GM12878 (cell line): ENCODE data around the gene CHST8. TPM values are rescaled to one million over a fixed set of nuclear protein-coding genes. Genes with fewer than 3 reads are reported as not detected.

Experiments used
- ATAC-seq: fragments of 200-7000 bp; cut with Tn5 transposase; 3 replicates; pipeline ENCODE4 v1.9.1; 2020; ENCODE audit warnings: mild to moderate bottlenecking, moderate library complexity
- BruUV-seq: library from RNA; stranded (reverse); fragments of 400-500 nt; replicated peaks from 2 replicates; lab custom pipeline; 2021; lab: Mats Ljungman, UMichigan
- CTCF ChIA-PET: fragments of 300-600 bp; sonication (Branson Sonifier 250); formaldehyde crosslinking; extraction: SDS; loops from one replicate; lab custom pipeline; 2021; ENCODE audit warnings: inconsistent platforms; lab: Yijun Ruan, JAX
- POLR2A ChIA-PET: fragments of 350-600 bp; formaldehyde crosslinking; extraction: SDS; loops from one replicate; lab custom pipeline; 2021; ENCODE audit warnings: inconsistent platforms; lab: Charles Lee
- RAD21 ChIA-PET: fragments of 300-600 bp; sonication (Branson Sonifier 250); formaldehyde crosslinking; loops from one replicate; lab custom pipeline; 2023; ENCODE audit warnings: antibody characterized with exemption; ENCODE audit not compliant: unreplicated experiment; lab: Charles Lee
- SMC1A ChIA-PET: fragments of 300-600 bp; sonication (Branson Sonifier 250); formaldehyde crosslinking; loops from one replicate; lab custom pipeline; 2023; ENCODE audit not compliant: unreplicated experiment, uncharacterized antibody; lab: Charles Lee
- DNase-seq: peaks from one replicate; pipeline ENCODE4 v3.0.0-alpha.2; 2011; ENCODE audit warnings: low read depth, low spot score
- FAIRE-seq: peaks from 3 replicates; lab custom pipeline; 2011; peaks lifted over from hg19 to GRCh38; lab: Jason Lieb, UNC
- H2AFZ ChIP-seq: 2 replicates; pipeline ENCODE4 v1.6.0; 2011; ENCODE audit warnings: low read depth, low read length, control low read depth; ENCODE audit not compliant: control insufficient read depth
- H3K27ac ChIP-seq: 2 replicates; pipeline ENCODE4 v1.5.1; 2011; ENCODE audit warnings: control low read depth; ENCODE audit not compliant: control insufficient read depth, insufficient read depth
- H3K27me3 ChIP-seq, 2 experiments: replicated peaks in 1 of 2; 2 replicates each; pipeline versions ENCODE4 v1.6.0 to v1.6.1; 2011; ENCODE audit warnings: low read length in 1 of 2; ENCODE audit not compliant: control insufficient read depth in 2 of 2, insufficient read depth in 2 of 2
- H3K36me3 ChIP-seq, 2 experiments: 2 replicates each; pipeline ENCODE4 v1.5.1; 2011; ENCODE audit warnings: low read length in 1 of 2; ENCODE audit not compliant: control insufficient read depth in 2 of 2, insufficient read depth in 2 of 2
- H3K4me1 ChIP-seq: 2 replicates; pipeline ENCODE4 v1.6.1; 2011; ENCODE audit warnings: mild to moderate bottlenecking, low read length, moderate library complexity, mixed read lengths; ENCODE audit not compliant: control insufficient read depth, insufficient read depth
- H3K4me2 ChIP-seq: 2 replicates; pipeline ENCODE4 v1.6.0; 2011; ENCODE audit warnings: control low read depth; ENCODE audit not compliant: control insufficient read depth, insufficient read depth
- H3K4me3 ChIP-seq: fragments of 200-600 bp; sonication (generic); 2 replicates; pipeline ENCODE4 v1.5.1; 2016
- H3K79me2 ChIP-seq: 2 replicates; pipeline ENCODE4 v1.6.0; 2011; ENCODE audit warnings: low read length; ENCODE audit not compliant: control insufficient read depth, insufficient read depth
- H3K9ac ChIP-seq: 2 replicates; pipeline ENCODE4 v1.8.0; 2011; ENCODE audit warnings: low read length, control low read depth, mixed read lengths; ENCODE audit not compliant: control insufficient read depth, insufficient read depth
- H3K9me3 ChIP-seq: replicated peaks from 3 replicates; pipeline ENCODE4 v1.5.1; 2011; ENCODE audit warnings: mild to moderate bottlenecking, low read length; ENCODE audit not compliant: control insufficient read depth, insufficient read depth
- H4K20me1 ChIP-seq: 2 replicates; pipeline ENCODE4 v1.6.0; 2011; ENCODE audit not compliant: control insufficient read depth, insufficient read depth
- CHD4 ChIP-seq: fragments of 200-600 bp; sonication (generic); IDR thresholded peaks from 2 replicates; pipeline ENCODE4 v1.6.1; 2016; ENCODE audit warnings: mild to moderate bottlenecking
- ESRRA ChIP-seq: IDR thresholded peaks from 2 replicates; pipeline ENCODE4 v1.6.1; 2012; ENCODE audit warnings: mild to moderate bottlenecking, low read length, improper control_type of control experiment
- HDGF ChIP-seq: fragments of 450-650 bp; IDR thresholded peaks from 2 replicates; pipeline ENCODE4 v1.6.1; 2016; ENCODE audit warnings: antibody characterized with exemption
- KLF5 ChIP-seq: fragments of 450-650 bp; IDR thresholded peaks from 2 replicates; pipeline ENCODE4 v1.6.1; 2014; ENCODE audit warnings: mild to moderate bottlenecking; ENCODE audit not compliant: partially characterized antibody
- NFXL1 ChIP-seq: fragments of 450-650 bp; IDR thresholded peaks from 2 replicates; pipeline ENCODE4 v1.6.1; 2017; ENCODE audit warnings: antibody characterized with exemption, mild to moderate bottlenecking, borderline replicate concordance
- NFYB ChIP-seq: IDR thresholded peaks from 2 replicates; pipeline ENCODE4 v1.6.1; 2011; ENCODE audit warnings: low read depth, mild to moderate bottlenecking, low read length, improper control_type of control experiment, moderate library complexity; ENCODE audit not compliant: insufficient read depth
- SIN3A ChIP-seq: IDR thresholded peaks from 2 replicates; pipeline ENCODE4 v1.6.1; 2012; ENCODE audit warnings: low read depth, low read length, improper control_type of control experiment
- SMAD5 ChIP-seq: IDR thresholded peaks from 2 replicates; pipeline ENCODE4 v1.6.1; 2016; ENCODE audit warnings: antibody characterized with exemption, low read depth
- SMARCA5 ChIP-seq: fragments of 450-650 bp; IDR thresholded peaks from 2 replicates; pipeline ENCODE4 v1.6.1; 2017; ENCODE audit warnings: mild to moderate bottlenecking
- SREBF2 ChIP-seq: IDR thresholded peaks from 2 replicates; pipeline ENCODE4 v1.6.1; 2012; ENCODE audit warnings: mild to moderate bottlenecking, low read length
- TBL1XR1 ChIP-seq: IDR thresholded peaks from 2 replicates; pipeline ENCODE4 v1.6.1; 2012; ENCODE audit warnings: low read depth, low read length, improper control_type of control experiment
- YBX1 ChIP-seq: fragments of 450-650 bp; IDR thresholded peaks from 2 replicates; pipeline ENCODE4 v1.6.1; 2016; ENCODE audit warnings: antibody characterized with exemption
- ZNF207 ChIP-seq: fragments of 450-650 bp; IDR thresholded peaks from 2 replicates; pipeline ENCODE4 v1.6.1; 2014; ENCODE audit warnings: antibody characterized with exemption, mild to moderate bottlenecking, borderline replicate concordance
- ZNF24 ChIP-seq: fragments of 450-650 bp; IDR thresholded peaks from 2 replicates; pipeline ENCODE4 v1.6.1; 2017; ENCODE audit warnings: antibody characterized with exemption, mild to moderate bottlenecking
- WGBS: methylation state at CpG from one replicate; pipeline ENCODE4 v1.1.6; 2016; ENCODE audit warnings: low lambda C conversion rate; ENCODE audit not compliant: insufficient replicate concordance, insufficient coverage; ENCODE audit errors: missing lambda C conversion rate; 5-methylcytosine and 5-hydroxymethylcytosine counted together
- in situ Hi-C: fragments of 300-500 bp; cut with MboI; formaldehyde crosslinking; loops from 9 replicates; pipeline ENCODE4 v1.14.3; 2018; ENCODE audit warnings: mixed read lengths
- intact Hi-C: fragments of 100-400 bp; cut with micrococcal nuclease; formaldehyde crosslinking; loops from one replicate; pipeline ENCODE4 v1.14.2; 2022; ENCODE audit not compliant: unreplicated experiment
- polyA plus RNA-seq, 11 experiments: library from polyadenylated mRNA; depleted of rRNA in 4 of 11; unstranded in 6 of 11; stranded (reverse) in 5 of 11; fragments of >200 nt; fragmentation: Nextera tagmentation in 4 of 11; fragmentation: Illumina TruSeq in 1 of 11; extraction: Ambion mirVana in 4 of 11; extraction: Trizol in 1 of 11; gene quantifications; 1 replicate in 1 of 11; 2 replicates in 10 of 11; pipeline versions ENCODE4 v1.2.1 to v1.2.3, GENCODE V29; 2011 to 2016; ENCODE audit warnings: inconsistent platforms in 2 of 11, missing spikeins in 2 of 11, low read depth in 1 of 11
- total RNA-seq, 4 experiments: library from RNA; depleted of rRNA in 3 of 4; stranded (reverse); fragments of >200 nt in 3 of 4; fragmentation: Illumina TruSeq in 1 of 4; extraction: Trizol in 1 of 4; gene quantifications; 2 replicates each; pipeline versions ENCODE4 v1.2.1 to v1.2.3, GENCODE V29; 2013 to 2021
- TF ChIP-seq, protein P1 (sequence below): fragments of 450-650 bp; IDR thresholded peaks from 2 replicates; pipeline ENCODE4 v1.6.1; 2017; ENCODE audit warnings: mild to moderate bottlenecking
- TF ChIP-seq, protein P2 (sequence below): fragments of 150-350 bp; IDR thresholded peaks from 2 replicates; pipeline ENCODE4 v1.6.1; 2016; ENCODE audit warnings: low read depth, low read length

The CHST8 gene
- total and polyA plus RNA-seq, 10 of the 15 experiments (the other 5 are each of a cell fraction or from before 2014, with no cell fraction given): 0.06 TPM; not detected in 9

DNA sequence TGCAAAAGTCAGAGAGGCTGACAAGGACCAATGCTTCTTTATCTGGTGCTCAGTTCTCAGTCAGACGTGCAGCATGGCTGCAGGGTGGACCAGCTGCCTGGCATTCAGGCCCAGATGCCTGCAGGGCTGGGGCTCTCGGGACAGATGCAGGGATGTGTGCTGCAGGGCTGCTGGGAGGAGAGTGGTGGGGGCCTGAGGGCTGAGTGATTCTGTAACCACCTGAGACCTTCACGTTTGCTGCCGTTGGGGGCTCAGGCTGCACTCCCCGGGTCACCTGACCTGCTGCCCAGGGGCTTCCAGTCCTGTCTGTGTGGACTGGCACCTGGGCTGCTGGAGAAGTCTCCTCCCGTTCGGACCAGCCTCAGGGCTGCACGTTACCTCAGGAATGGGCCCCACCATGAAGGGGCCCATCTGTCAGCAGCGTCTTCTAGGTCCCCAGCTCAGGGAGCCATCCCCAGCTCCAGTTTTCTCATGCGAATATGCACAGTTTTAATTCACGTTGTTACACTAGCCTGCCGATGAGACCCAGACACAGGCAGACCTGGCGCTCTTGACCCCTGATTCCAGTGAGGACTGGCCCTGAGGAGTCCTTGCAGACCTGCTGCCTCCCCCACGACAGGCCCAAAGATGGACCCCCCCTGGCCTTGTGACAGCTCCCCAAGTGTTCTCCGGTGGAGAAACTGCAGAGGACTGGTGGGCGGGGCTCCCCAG lies 191.8 kb downstream of the CHST8 start:
- H3K4me2 ChIP-seq: no peak overlapping the region
- BruUV-seq: no TSS peak
- in situ Hi-C loops: no loop called here
- H3K79me2 ChIP-seq: no peaks in the 10 kb centered on the region
- TF ChIP-seq CHD4 (no peak), SMARCA5 (no peak), SIN3A (no peak), ESRRA (no peak), SREBF2 (no peak), NFYB (no peak), KLF5 (no peak), HDGF (no peak), YBX1 (no peak), ZNF24 (no peak), TBL1XR1 (no peak), NFXL1 (no peak), SMAD5 (no peak), ZNF207 (no peak)
- TF ChIP-seq, protein P1, sequence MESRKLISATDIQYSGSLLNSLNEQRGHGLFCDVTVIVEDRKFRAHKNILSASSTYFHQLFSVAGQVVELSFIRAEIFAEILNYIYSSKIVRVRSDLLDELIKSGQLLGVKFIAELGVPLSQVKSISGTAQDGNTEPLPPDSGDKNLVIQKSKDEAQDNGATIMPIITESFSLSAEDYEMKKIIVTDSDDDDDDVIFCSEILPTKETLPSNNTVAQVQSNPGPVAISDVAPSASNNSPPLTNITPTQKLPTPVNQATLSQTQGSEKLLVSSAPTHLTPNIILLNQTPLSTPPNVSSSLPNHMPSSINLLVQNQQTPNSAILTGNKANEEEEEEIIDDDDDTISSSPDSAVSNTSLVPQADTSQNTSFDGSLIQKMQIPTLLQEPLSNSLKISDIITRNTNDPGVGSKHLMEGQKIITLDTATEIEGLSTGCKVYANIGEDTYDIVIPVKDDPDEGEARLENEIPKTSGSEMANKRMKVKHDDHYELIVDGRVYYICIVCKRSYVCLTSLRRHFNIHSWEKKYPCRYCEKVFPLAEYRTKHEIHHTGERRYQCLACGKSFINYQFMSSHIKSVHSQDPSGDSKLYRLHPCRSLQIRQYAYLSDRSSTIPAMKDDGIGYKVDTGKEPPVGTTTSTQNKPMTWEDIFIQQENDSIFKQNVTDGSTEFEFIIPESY: no peak
- TF ChIP-seq, protein P2, sequence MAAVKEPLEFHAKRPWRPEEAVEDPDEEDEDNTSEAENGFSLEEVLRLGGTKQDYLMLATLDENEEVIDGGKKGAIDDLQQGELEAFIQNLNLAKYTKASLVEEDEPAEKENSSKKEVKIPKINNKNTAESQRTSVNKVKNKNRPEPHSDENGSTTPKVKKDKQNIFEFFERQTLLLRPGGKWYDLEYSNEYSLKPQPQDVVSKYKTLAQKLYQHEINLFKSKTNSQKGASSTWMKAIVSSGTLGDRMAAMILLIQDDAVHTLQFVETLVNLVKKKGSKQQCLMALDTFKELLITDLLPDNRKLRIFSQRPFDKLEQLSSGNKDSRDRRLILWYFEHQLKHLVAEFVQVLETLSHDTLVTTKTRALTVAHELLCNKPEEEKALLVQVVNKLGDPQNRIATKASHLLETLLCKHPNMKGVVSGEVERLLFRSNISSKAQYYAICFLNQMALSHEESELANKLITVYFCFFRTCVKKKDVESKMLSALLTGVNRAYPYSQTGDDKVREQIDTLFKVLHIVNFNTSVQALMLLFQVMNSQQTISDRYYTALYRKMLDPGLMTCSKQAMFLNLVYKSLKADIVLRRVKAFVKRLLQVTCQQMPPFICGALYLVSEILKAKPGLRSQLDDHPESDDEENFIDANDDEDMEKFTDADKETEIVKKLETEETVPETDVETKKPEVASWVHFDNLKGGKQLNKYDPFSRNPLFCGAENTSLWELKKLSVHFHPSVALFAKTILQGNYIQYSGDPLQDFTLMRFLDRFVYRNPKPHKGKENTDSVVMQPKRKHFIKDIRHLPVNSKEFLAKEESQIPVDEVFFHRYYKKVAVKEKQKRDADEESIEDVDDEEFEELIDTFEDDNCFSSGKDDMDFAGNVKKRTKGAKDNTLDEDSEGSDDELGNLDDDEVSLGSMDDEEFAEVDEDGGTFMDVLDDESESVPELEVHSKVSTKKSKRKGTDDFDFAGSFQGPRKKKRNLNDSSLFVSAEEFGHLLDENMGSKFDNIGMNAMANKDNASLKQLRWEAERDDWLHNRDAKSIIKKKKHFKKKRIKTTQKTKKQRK: no peak
- ChIA-PET SMC1A (no interaction called here), POLR2A (no interaction called here), CTCF (interaction anchor here (0.9 kb wide), 1 partner anchor 133 kb away, joined by 3 read pairs; no protein-coding TSS in a partner anchor), RAD21 (no interaction called here)
- no peak overlapping the region for H3K9ac ChIP-seq
- DNase-seq (no peak), ATAC-seq (no peak), FAIRE-seq (no peak)
- H3K9me3 ChIP-seq: no peaks in the 10 kb centered on the region
- WGBS: 20% methylated on average over 16 of the region's 16 CpGs
- H3K27ac ChIP-seq: no peak overlapping the region
- no peaks in the 10 kb centered on the region for H3K36me3 ChIP-seq
- H2AFZ ChIP-seq: no peak overlapping the region
- intact Hi-C loops: no loop called here
- H3K4me1 ChIP-seq: no peaks in the 10 kb centered on the region
- no peak overlapping the region for H3K4me3 ChIP-seq
- H4K20me1 ChIP-seq: no peaks in the 10 kb centered on the region
- no peaks in the 10 kb centered on the region; a peak in 1 of 4 replicates for H3K27me3 ChIP-seq
